Neural cell (in vitro differentiated cells): ENCODE measurements around the gene ZNF778. TPM values are rescaled to one million over a fixed set of nuclear protein-coding genes. Genes with fewer than 3 reads are reported as not detected.

ENCODE experiments used
- H2AFZ ChIP-seq: fragments of 200-600, 300-800 bp; sonication (generic), shearing (Covaris generic); 2 replicates; pipeline ENCODE4 v1.6.0; 2014; ENCODE audit warnings: low read depth, mild to moderate bottlenecking, antibody characterized with exemption, low read length, moderate library complexity
- H3F3A ChIP-seq: fragments of 200-600 bp; shearing (Covaris generic); 2 replicates; pipeline ENCODE4 v1.6.1; 2016; ENCODE audit warnings: mild to moderate bottlenecking, moderate library complexity, mixed read lengths, antibody characterized with exemption, low read length; ENCODE audit not compliant: insufficient read depth, poor library complexity, severe bottlenecking
- H3K27ac ChIP-seq: fragments of 200-600, 300-800 bp; sonication (generic), shearing (Covaris generic); 2 replicates; pipeline ENCODE4 v1.5.1; 2014; ENCODE audit warnings: mild to moderate bottlenecking, low read length, moderate library complexity
- H3K27me3 ChIP-seq: fragments of 300-800, 200-600 bp; sonication (generic), shearing (Covaris generic); 2 replicates; pipeline ENCODE4 v1.6.0; 2014; ENCODE audit warnings: mild to moderate bottlenecking, low read depth, low read length, moderate library complexity; ENCODE audit not compliant: insufficient read depth
- H3K36me3 ChIP-seq: fragments of 300-800, 200-600 bp; sonication (generic), shearing (Covaris generic); 2 replicates; pipeline ENCODE4 v1.5.1; 2014; ENCODE audit warnings: mild to moderate bottlenecking, antibody characterized with exemption, low read length, moderate library complexity; ENCODE audit not compliant: insufficient read depth
- H3K4me2 ChIP-seq: fragments of 300-800, 200-600 bp; sonication (generic), shearing (Covaris generic); 2 replicates; pipeline ENCODE4 v1.6.0; 2014; ENCODE audit warnings: mild to moderate bottlenecking, low read length
- H3K4me3 ChIP-seq: fragments of 300-800, 200-600 bp; sonication (generic), shearing (Covaris generic); 2 replicates; pipeline ENCODE4 v1.5.1; 2014; ENCODE audit warnings: mild to moderate bottlenecking, low read length, moderate library complexity
- H3K79me2 ChIP-seq: fragments of 200-600 bp; shearing (Covaris generic); replicated peaks from 2 replicates; pipeline ENCODE4 v1.6.0; 2014; ENCODE audit warnings: mild to moderate bottlenecking, low read length, moderate library complexity; ENCODE audit not compliant: insufficient read depth
- H3K9ac ChIP-seq: fragments of 300-800, 200-600 bp; sonication (generic), shearing (Covaris generic); 2 replicates; pipeline ENCODE4 v1.6.1; 2016; ENCODE audit warnings: mild to moderate bottlenecking, low read length, mixed read lengths
- H3K9me2 ChIP-seq: fragments of 200-600 bp; shearing (Covaris generic); 2 replicates; pipeline ENCODE4 v1.6.1; 2016; ENCODE audit warnings: mild to moderate bottlenecking, low read length, mixed read lengths; ENCODE audit not compliant: insufficient read depth
- H3K9me3 ChIP-seq: fragments of 200-600, 300-800 bp; sonication (generic), shearing (Covaris generic); 2 replicates; pipeline ENCODE4 v1.6.1; 2016; ENCODE audit warnings: mild to moderate bottlenecking, mixed run types, low read length, moderate library complexity, mixed read lengths
- H4K20me1 ChIP-seq: fragments of 200-600 bp; shearing (Covaris generic); 2 replicates; pipeline ENCODE4 v1.6.1; 2016; ENCODE audit warnings: mild to moderate bottlenecking, mixed run types; ENCODE audit not compliant: insufficient read depth
- EP300 ChIP-seq: fragments of 450-650 bp; conservative IDR thresholded peaks from 2 replicates; pipeline ENCODE4 v1.6.1; 2014; ENCODE audit warnings: antibody characterized with exemption, mild to moderate bottlenecking, moderate library complexity; ENCODE audit not compliant: poor library complexity, severe bottlenecking
- EZH2 ChIP-seq: fragments of 200-600, 300-800 bp; shearing (Covaris generic), sonication (generic); IDR thresholded peaks from 2 replicates; pipeline ENCODE4 v1.6.1; 2014; ENCODE audit warnings: antibody characterized with exemption, low read length, borderline replicate concordance, mild to moderate bottlenecking; ENCODE audit not compliant: insufficient read depth, poor library complexity, severe bottlenecking
- MXI1 ChIP-seq: fragments of 450-650 bp; conservative IDR thresholded peaks from 2 replicates; pipeline ENCODE4 v1.6.1; 2014; ENCODE audit warnings: antibody characterized with exemption, mild to moderate bottlenecking; ENCODE audit not compliant: poor library complexity, severe bottlenecking
- POLR2AphosphoS5 ChIP-seq: IDR thresholded peaks from 2 replicates; pipeline ENCODE4 v1.6.1; 2012
- RAD21 ChIP-seq: fragments of 450-650 bp; conservative IDR thresholded peaks from 2 replicates; pipeline ENCODE4 v1.6.1; 2014; ENCODE audit warnings: antibody characterized with exemption, mild to moderate bottlenecking, moderate library complexity
- SMC3 ChIP-seq: fragments of 450-650 bp; conservative IDR thresholded peaks from 2 replicates; pipeline ENCODE4 v1.6.1; 2014; ENCODE audit warnings: antibody characterized with exemption, mild to moderate bottlenecking, moderate library complexity; ENCODE audit not compliant: poor library complexity
- TAF1 ChIP-seq: IDR thresholded peaks from 2 replicates; pipeline ENCODE4 v1.6.1; 2012; ENCODE audit warnings: low read depth
- polyA plus RNA-seq: library from polyadenylated mRNA; depleted of rRNA; stranded (reverse); fragments of >200 nt; gene quantifications from 2 replicates; pipeline ENCODE4 v1.2.3, GENCODE V29; 2014
- TF ChIP-seq, protein P1 (sequence below): fragments of 450-650 bp; IDR thresholded peaks from 2 replicates; pipeline ENCODE4 v1.5.1; 2014; ENCODE audit warnings: antibody characterized with exemption, mild to moderate bottlenecking, moderate library complexity; ENCODE audit not compliant: poor library complexity, severe bottlenecking
- TF ChIP-seq, protein P2 (sequence below): IDR thresholded peaks from 2 replicates; pipeline ENCODE4 v1.6.1; 2012; ENCODE audit warnings: borderline replicate concordance

Gene ZNF778
- polyA plus RNA-seq, 1 donor from 2014 or later = 14.7 TPM

DNA sequence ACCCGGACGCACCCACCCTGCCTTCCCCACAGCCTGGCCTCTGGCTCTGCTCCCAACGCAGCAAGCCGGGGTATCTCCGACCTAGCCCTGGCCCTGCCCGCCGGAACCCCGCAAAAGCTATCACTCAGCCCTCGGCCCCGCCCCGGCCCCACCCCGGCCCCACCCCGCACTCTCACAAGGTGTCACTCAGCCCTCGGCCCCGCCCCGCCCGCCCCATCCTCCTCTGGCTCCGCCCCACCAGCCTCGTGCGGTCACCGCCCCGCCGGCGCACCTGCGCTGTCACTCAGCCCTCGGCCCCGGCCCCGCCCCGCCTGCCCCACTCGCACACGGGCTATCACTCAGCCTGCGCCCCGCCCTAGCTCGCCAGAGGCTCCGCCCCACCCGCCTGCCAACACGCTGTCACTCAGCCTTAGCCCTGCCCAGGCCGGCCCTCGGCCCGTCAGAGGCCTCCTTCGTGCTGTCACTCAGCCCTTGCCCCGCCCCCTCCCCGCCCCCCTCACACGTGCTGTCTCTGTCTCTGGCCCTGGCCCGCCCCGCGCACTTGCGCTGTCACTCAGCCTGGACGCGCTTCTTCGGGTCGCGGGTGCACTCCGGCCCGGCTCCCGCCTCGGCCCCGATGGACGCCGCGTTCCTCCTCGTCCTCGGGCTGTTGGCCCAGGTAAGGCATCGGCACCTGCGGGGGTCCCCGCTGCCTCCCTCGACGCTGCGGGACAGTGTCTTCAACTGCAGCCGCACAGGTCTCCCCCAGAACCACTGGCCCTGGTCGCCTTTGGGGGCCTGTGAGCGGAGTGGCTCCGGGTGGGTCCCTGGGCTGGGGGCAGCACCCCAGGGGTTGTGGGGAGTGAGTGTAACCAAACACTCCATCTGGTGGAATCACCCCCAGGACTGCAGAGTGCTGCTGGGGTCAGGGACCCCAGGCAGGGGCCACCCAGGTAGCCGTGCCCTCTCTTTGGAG, 46.0 kb upstream of the ZNF778 start, which contains the start of gene CDH15:
Gene CDH15 (plus strand): TSS at position 533 of the 955 bp plus-strand sequence. CDS start 84 bp downstream, at position 617.
- Histone ChIP-seq H3K9me2 (no peaks in the 10 kb centered on the region), H3K9ac (peak within 1 kb of the TSS; percentile 23), H3K4me2 (peak within 1 kb of the TSS; percentile 14), H3K27me3 (peaks cover 12% of the 10 kb centered on the region), H3K36me3 (no peaks in the 10 kb centered on the region), H3K27ac (no peak within 1 kb of the TSS), H3K4me3 (peak within 1 kb of the TSS; percentile 59), H3F3A (no peaks in the 10 kb centered on the region), H2AFZ (no peak within 1 kb of the TSS), H4K20me1 (no peaks in the 10 kb centered on the region), H3K79me2 (no peaks in the 10 kb centered on the region), H3K9me3 (no peaks in the 10 kb centered on the region)
- TF ChIP-seq, protein P1, sequence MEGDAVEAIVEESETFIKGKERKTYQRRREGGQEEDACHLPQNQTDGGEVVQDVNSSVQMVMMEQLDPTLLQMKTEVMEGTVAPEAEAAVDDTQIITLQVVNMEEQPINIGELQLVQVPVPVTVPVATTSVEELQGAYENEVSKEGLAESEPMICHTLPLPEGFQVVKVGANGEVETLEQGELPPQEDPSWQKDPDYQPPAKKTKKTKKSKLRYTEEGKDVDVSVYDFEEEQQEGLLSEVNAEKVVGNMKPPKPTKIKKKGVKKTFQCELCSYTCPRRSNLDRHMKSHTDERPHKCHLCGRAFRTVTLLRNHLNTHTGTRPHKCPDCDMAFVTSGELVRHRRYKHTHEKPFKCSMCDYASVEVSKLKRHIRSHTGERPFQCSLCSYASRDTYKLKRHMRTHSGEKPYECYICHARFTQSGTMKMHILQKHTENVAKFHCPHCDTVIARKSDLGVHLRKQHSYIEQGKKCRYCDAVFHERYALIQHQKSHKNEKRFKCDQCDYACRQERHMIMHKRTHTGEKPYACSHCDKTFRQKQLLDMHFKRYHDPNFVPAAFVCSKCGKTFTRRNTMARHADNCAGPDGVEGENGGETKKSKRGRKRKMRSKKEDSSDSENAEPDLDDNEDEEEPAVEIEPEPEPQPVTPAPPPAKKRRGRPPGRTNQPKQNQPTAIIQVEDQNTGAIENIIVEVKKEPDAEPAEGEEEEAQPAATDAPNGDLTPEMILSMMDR = no peak
- TF ChIP-seq SMC3 = no peak
- no peak for TF ChIP-seq MXI1
- TF ChIP-seq, protein P2, sequence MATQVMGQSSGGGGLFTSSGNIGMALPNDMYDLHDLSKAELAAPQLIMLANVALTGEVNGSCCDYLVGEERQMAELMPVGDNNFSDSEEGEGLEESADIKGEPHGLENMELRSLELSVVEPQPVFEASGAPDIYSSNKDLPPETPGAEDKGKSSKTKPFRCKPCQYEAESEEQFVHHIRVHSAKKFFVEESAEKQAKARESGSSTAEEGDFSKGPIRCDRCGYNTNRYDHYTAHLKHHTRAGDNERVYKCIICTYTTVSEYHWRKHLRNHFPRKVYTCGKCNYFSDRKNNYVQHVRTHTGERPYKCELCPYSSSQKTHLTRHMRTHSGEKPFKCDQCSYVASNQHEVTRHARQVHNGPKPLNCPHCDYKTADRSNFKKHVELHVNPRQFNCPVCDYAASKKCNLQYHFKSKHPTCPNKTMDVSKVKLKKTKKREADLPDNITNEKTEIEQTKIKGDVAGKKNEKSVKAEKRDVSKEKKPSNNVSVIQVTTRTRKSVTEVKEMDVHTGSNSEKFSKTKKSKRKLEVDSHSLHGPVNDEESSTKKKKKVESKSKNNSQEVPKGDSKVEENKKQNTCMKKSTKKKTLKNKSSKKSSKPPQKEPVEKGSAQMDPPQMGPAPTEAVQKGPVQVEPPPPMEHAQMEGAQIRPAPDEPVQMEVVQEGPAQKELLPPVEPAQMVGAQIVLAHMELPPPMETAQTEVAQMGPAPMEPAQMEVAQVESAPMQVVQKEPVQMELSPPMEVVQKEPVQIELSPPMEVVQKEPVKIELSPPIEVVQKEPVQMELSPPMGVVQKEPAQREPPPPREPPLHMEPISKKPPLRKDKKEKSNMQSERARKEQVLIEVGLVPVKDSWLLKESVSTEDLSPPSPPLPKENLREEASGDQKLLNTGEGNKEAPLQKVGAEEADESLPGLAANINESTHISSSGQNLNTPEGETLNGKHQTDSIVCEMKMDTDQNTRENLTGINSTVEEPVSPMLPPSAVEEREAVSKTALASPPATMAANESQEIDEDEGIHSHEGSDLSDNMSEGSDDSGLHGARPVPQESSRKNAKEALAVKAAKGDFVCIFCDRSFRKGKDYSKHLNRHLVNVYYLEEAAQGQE = no peak
- TF ChIP-seq EZH2 = no peak
- TF ChIP-seq TAF1 = no peak
- no peak for TF ChIP-seq RAD21

DNA sequence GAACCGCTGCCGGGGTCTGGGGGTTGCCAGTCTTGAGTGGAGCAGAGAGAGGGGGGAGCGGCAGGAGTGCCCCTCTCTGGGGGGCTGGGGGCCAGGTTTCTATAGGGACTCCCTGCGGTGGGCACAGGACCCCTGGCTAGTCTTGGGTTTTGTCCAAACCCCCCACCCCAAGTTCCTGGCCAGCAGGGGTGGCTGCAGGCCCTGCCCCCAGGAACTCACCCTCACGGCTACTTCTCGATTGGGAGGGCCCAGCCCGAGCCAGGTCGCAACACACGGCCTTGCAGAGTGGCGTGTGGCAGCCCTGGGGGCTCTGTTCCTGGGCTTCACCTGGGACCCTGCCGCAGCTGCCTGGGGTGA, 45.4 kb upstream of the ZNF778 start:
- Histone ChIP-seq H3K4me3 (no peak overlapping the region), H4K20me1 (no peaks in the 10 kb centered on the region), H3K4me2 (no peak overlapping the region), H3K27me3 (peaks cover 12% of the 10 kb centered on the region), H3K9ac (no peak overlapping the region), H3K9me2 (no peaks in the 10 kb centered on the region), H3K9me3 (no peaks in the 10 kb centered on the region), H3K27ac (no peak overlapping the region), H2AFZ (no peak overlapping the region), H3K79me2 (no peaks in the 10 kb centered on the region), H3K36me3 (no peaks in the 10 kb centered on the region), H3F3A (no peaks in the 10 kb centered on the region)
- TF ChIP-seq SMC3 (no peak), EP300 (no peak), TAF1 (no peak), MXI1 (no peak), RAD21 (no peak), POLR2AphosphoS5 (no peak), EZH2 (no peak)
- TF ChIP-seq, protein P2 = no peak
- TF ChIP-seq, protein P1 = no peak
